HG03571 (cell line): Measurements from ENCODE around the gene GHR.

Experiments
- ATAC-seq: cut with Tn5 transposase; IDR thresholded peaks from one replicate; pipeline ENCODE4 v1.9.1; 2021; ENCODE audit not compliant: unreplicated experiment

Gene GHR

GRCh38 chr5:42767491-42768105 is 344.4 kb downstream of the GHR start:
- no peak for ATAC-seq

GRCh38 chr5:42768106-42768504 is 344.9 kb downstream of the GHR start:
- no peak for ATAC-seq

GRCh38 chr5:42770003-42770402 is 346.8 kb downstream of the GHR start:
- no peak for ATAC-seq
